ENCODE measurements around the gene SENP3. TPM values are rescaled to one million over a fixed set of nuclear protein-coding genes. Genes with fewer than 3 reads are reported as not detected.

The SENP3 gene
- total and polyA plus RNA-seq, 7 donors, result 24.0 to 90.5 (median 40.7) TPM

- Histone ChIP-seq H3K4me3 (no peak overlapping the region), H3K36me3 (ENCODE audit: insufficient read depth in 1 of 2, low read depth in 1 of 2) (no peaks in the 10 kb centered on the region), H3K27ac (peak overlapping the region; percentile 94), H3K9me3 (no peaks in the 10 kb centered on the region), H3K4me1 (peaks cover 29% of the 10 kb centered on the region), H3K27me3 (ENCODE audit: insufficient read depth in 3 of 3, low read length in 2 of 3) (no peaks in the 10 kb centered on the region)
- intact Hi-C loops (cut with DNase I), result no loop called here
- ATAC-seq (no peak), DNase-seq (no peak)
- 59 to 67% (median 66%) methylated on average over 16 to 19 of the region's 19 CpGs for WGBS, 3 donors
- TF ChIP-seq, protein P1, sequence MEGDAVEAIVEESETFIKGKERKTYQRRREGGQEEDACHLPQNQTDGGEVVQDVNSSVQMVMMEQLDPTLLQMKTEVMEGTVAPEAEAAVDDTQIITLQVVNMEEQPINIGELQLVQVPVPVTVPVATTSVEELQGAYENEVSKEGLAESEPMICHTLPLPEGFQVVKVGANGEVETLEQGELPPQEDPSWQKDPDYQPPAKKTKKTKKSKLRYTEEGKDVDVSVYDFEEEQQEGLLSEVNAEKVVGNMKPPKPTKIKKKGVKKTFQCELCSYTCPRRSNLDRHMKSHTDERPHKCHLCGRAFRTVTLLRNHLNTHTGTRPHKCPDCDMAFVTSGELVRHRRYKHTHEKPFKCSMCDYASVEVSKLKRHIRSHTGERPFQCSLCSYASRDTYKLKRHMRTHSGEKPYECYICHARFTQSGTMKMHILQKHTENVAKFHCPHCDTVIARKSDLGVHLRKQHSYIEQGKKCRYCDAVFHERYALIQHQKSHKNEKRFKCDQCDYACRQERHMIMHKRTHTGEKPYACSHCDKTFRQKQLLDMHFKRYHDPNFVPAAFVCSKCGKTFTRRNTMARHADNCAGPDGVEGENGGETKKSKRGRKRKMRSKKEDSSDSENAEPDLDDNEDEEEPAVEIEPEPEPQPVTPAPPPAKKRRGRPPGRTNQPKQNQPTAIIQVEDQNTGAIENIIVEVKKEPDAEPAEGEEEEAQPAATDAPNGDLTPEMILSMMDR (IDR thresholded peaks at IDR 0.05), result no peak
Observed at GRCh38 chr17:7557147-7557764, 4.5 kb upstream of the SENP3 start.

DNA sequence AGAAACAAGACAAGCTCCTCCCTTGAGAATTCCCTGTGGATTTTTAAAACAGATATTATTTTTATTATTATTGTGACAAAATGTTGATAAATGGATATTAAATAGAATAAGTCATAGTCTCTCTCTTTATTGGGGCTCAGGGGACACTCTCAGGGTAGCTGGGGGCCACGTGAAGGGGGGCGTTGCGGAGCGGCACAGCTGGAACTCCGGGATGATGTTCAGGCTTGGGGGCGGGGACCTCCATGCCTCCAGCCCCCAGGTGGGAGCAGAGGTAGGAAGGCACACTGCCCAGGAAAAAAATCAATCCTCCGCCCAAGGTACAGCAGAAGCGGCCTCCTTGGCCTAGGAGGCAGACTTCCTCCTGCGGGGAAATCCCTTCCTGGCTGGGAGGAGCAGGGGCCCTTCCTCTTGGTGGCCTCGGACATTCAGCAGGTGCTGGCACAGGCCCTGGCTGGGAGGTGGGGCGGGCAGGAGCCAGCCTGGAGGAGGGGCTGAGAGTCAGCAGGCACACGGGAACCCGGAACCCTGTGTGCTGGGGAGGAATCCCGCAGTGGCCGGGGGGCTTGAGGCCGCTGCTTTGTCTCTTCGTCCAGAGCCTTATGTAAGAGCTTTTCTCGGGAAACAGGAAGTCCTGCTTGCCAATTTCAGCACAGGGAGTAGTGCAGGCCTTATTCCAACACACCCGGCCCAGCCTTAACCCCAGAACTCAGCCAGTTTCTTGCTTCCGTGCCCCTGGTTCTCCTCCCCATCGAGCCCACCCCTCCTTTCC is 3.8 kb upstream of the SENP3 start:
- Histone ChIP-seq H3K9me3 (no peaks in the 10 kb centered on the region), H3K4me3 (peak overlapping the region; percentile 96), H3K27me3 (ENCODE audit: insufficient read depth in 3 of 3, low read length in 2 of 3) (no peaks in the 10 kb centered on the region), H3K36me3 (ENCODE audit: insufficient read depth in 1 of 2, low read depth in 1 of 2) (peaks cover 0 to under 1% of the 10 kb centered on the region in 2 donors), H3K4me1 (peaks cover 35% of the 10 kb centered on the region), H3K27ac (peak overlapping the region; percentile 94)
- TF ChIP-seq, protein P1 (IDR thresholded peaks at IDR 0.05), result no peak
- WGBS, 3 donors, result 5 to 13% (median 6%) methylated on average over 19 to 21 of the region's 21 CpGs
- intact Hi-C loops (cut with DNase I), result loop anchor here in 1 of 2 donors (2.0 kb wide), 1 partner anchor 203 kb away; the partner anchor contains the start of gene TMEM95
- DNase-seq (peak; percentile 82 to 91), ATAC-seq (peak; percentile 36 to 51 (median 40))

- TF ChIP-seq, protein P1 (IDR thresholded peaks at IDR 0.05), result no peak
- Histone ChIP-seq H3K9me3 (no peaks in the 10 kb centered on the region), H3K4me3 (peak within 1 kb of the TSS; percentile 96), H3K4me1 (peaks cover 41% of the 10 kb centered on the region), H3K27ac (peak within 1 kb of the TSS; percentile 94), H3K27me3 (ENCODE audit: insufficient read depth in 3 of 3, low read length in 2 of 3) (no peaks in the 10 kb centered on the region), H3K36me3 (ENCODE audit: insufficient read depth in 1 of 2, low read depth in 1 of 2) (peaks cover 0 to 8% of the 10 kb centered on the region in 2 donors)
- WGBS, 3 donors, result 41 to 47% (median 43%) methylated on average over 16 of the region's 16 CpGs
- DNase-seq (peak; percentile 60 to 75), ATAC-seq (no peak)
- intact Hi-C loops (cut with DNase I), result loop anchor here in 1 of 2 donors (2.0 kb wide), 1 partner anchor 204 kb away; the partner anchor contains the start of gene TMEM95
Observed at GRCh38 chr17:7558544-7559319, 3.0 kb upstream of the SENP3 start, which contains the start of gene TNFSF13. Gene TNFSF13, plus strand, starts transcription at chr17:7558750. Its CDS starts 290 bp downstream, at chr17:7559040.

DNA sequence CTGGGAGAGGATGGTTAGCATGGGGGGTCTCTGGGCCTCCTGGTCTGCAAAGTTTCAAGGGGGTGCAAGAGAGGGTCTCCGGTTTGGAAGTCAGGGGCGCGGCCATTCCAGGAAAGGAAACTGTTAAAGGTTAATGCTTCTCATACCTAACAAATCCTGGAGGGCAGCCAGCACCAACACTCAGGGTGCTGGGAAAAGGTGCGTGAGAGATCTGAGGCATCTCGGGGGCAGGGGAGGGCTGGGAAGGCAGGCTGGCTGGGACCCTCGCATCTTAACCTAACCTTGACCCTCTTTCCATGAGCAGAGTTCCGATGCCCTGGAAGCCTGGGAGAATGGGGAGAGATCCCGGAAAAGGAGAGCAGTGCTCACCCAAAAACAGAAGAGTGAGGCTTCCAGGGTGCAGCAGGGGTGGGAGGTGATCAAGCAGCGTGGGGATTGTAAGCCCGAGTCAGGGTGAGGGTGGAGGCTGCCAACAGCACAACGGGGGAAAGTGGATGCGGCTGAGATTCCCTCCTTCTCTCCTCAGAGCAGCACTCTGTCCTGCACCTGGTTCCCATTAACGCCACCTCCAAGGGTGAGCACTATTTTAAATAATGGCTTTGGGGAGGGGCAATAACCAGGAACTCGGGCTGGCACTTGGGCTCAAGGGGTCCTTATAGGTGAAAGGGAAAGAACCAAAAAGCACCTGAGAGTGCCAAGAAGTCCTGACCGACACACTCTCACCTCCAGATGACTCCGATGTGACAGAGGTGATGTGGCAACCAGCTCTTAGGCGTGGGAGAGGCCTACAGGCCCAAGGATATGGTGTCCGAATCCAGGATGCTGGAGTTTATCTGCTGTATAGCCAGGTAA is 2.2 kb upstream of the SENP3 start:
- no peak for ATAC-seq
- H3K4me1 ChIP-seq, result peaks cover 45% of the 10 kb centered on the region
- no peaks in the 10 kb centered on the region for H3K9me3 ChIP-seq
- no peak for DNase-seq
- peaks cover 0 to 17% of the 10 kb centered on the region in 2 donors for H3K36me3 ChIP-seq (ENCODE audit: insufficient read depth in 1 of 2, low read depth in 1 of 2)
- peak overlapping the region; percentile 96 for H3K4me3 ChIP-seq
- no peaks in the 10 kb centered on the region for H3K27me3 ChIP-seq (ENCODE audit: insufficient read depth in 3 of 3, low read length in 2 of 3)
- TF ChIP-seq, protein P1 (IDR thresholded peaks at IDR 0.05), result no peak
- H3K27ac ChIP-seq, result peak overlapping the region; percentile 94
- intact Hi-C loops (cut with DNase I), result loop anchor here (2.0 to 10.0 kb wide), 7 partner anchors 45 to 315 kb away; partner anchors contain the start of genes FGF11 (in 2 of the 2), GABARAP (in 1 of the 2), KCTD11 (in 1 of the 2) and TMEM102 (in 1 of the 2)
- 82 to 85% (median 82%) methylated on average over 18 of the region's 18 CpGs for WGBS, 3 donors

Measured in psoas muscle (tissue), 8 donors.